BLaER1 treated with 17β-estradiol and CSF1 and Interleukin-3, amounts not matched to agents 10 nM and 100 nM (cell line): ENCODE measurements around the gene SLAMF9.

Experiments used
- H3K27ac ChIP-seq, 11 experiments: shearing (Covaris generic); formaldehyde crosslinking; 2 replicates each; pipeline ENCODE4 v1.8.1; 2022
- H3K27me3 ChIP-seq, 11 experiments: shearing (Covaris generic); formaldehyde crosslinking; 2 replicates each; pipeline ENCODE4 v1.8.1; 2022
- H3K36me3 ChIP-seq, 11 experiments: shearing (Covaris generic); formaldehyde crosslinking; 2 replicates each; pipeline ENCODE4 v1.8.1; 2022
- H3K4me1 ChIP-seq, 10 experiments: shearing (Covaris generic); formaldehyde crosslinking; 2 replicates each; pipeline ENCODE4 v1.8.1; 2022
- H3K4me2 ChIP-seq, 11 experiments: shearing (Covaris generic); formaldehyde crosslinking; 2 replicates each; pipeline ENCODE4 v1.8.1; 2022
- H3K4me3 ChIP-seq, 10 experiments: shearing (Covaris generic); formaldehyde crosslinking; 2 replicates each; pipeline ENCODE4 v1.8.1; 2022
- H3K9ac ChIP-seq, 11 experiments: shearing (Covaris generic); formaldehyde crosslinking; 2 replicates each; pipeline ENCODE4 v1.8.1; 2022
- H3K9me3 ChIP-seq, 11 experiments: shearing (Covaris generic); formaldehyde crosslinking; replicated peaks in 1 of 11; 2 replicates each; pipeline ENCODE4 v1.8.1; 2022
- H4K20me1 ChIP-seq, 11 experiments: shearing (Covaris generic); formaldehyde crosslinking; 2 replicates each; pipeline ENCODE4 v1.8.1; 2022
- Cebpa-rat ChIP-seq, 11 experiments: shearing (Covaris generic); IDR thresholded peaks; 2 replicates each; pipeline ENCODE4 v1.8.1; 2022

SLAMF9 gene

DNA sequence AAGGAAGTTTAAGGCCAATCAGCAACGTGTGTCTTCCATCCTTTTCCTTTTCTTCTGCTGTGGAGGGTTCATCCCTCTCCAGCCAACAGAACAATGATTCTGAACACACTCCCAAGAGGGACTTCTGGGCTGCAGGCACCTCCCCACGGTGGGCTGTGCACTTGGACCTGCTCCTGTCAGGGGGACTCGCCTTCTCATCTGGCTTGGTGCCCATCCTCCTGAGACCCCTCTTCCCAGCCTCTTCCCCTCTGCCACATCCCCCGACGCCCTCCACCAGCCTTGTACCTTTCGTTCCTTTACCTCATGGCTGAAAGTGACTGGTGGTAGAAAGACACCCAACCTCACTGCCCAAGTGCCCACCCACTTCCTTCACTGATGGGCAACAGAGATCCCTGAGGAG, 26.0 kb upstream of the SLAMF9 start:
- no peak overlapping the region for H3K27ac ChIP-seq
- H3K27me3 ChIP-seq, result no peaks in the 10 kb centered on the region
- no peaks in the 10 kb centered on the region for H3K36me3 ChIP-seq
- H3K4me3 ChIP-seq, result no peak overlapping the region
- no peaks in the 10 kb centered on the region for H4K20me1 ChIP-seq
- no peaks in the 10 kb centered on the region for H3K4me1 ChIP-seq
- H3K4me2 ChIP-seq, result no peak overlapping the region
- TF ChIP-seq Cebpa-rat (IDR thresholded peaks at IDR 0.05), result no peak
- no peaks in the 10 kb centered on the region for H3K9me3 ChIP-seq
- H3K9ac ChIP-seq, result no peak overlapping the region

DNA sequence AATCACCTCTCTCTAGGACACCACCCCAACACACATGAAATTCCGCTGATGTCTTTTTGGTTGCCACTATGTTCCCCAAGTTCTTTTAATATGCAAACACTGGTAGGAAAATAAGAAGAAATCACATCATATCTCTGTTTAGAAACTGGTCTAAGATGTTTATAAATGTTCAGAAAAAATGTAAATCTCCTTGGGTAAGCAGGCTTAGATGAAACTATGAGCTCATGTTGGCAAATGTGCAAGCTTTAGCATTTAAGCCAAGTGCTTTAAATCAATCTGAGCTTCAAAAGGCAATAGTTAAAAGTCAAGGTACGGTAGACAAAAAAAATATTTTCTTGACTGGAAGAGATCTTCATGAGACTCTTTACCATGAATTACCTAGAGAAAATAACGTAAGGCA, 25.2 kb upstream of the SLAMF9 start:
- no peak overlapping the region for H3K9ac ChIP-seq
- no peaks in the 10 kb centered on the region for H3K27me3 ChIP-seq
- no peaks in the 10 kb centered on the region for H3K36me3 ChIP-seq
- no peaks in the 10 kb centered on the region for H3K9me3 ChIP-seq
- H3K27ac ChIP-seq, result no peak overlapping the region
- no peak overlapping the region for H3K4me2 ChIP-seq
- no peaks in the 10 kb centered on the region for H4K20me1 ChIP-seq
- no peak overlapping the region for H3K4me3 ChIP-seq
- H3K4me1 ChIP-seq, result no peaks in the 10 kb centered on the region
- no peak for TF ChIP-seq Cebpa-rat (IDR thresholded peaks at IDR 0.05)

DNA sequence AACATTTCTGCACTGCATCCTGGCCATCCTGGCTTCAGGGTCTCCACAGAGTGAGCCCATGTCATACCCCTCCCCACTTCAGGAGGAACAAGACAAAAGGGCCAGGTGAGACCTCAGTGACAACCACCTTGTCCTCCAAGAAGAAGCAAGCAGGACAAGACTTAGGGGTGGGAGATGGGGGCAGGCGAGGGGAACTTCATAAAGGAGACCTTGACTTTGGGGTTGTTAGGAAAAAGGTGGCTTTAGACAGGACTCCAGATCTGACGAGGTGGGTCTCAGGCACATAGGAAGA, 24.0 kb upstream of the SLAMF9 start:
- no peaks in the 10 kb centered on the region for H3K4me1 ChIP-seq
- H3K36me3 ChIP-seq, result no peaks in the 10 kb centered on the region
- no peak overlapping the region for H3K9ac ChIP-seq
- no peaks in the 10 kb centered on the region for H4K20me1 ChIP-seq
- no peaks in the 10 kb centered on the region for H3K9me3 ChIP-seq
- H3K27ac ChIP-seq, result no peak overlapping the region
- no peaks in the 10 kb centered on the region for H3K27me3 ChIP-seq
- TF ChIP-seq Cebpa-rat (IDR thresholded peaks at IDR 0.05), result no peak
- no peak overlapping the region for H3K4me3 ChIP-seq
- no peak overlapping the region for H3K4me2 ChIP-seq

DNA sequence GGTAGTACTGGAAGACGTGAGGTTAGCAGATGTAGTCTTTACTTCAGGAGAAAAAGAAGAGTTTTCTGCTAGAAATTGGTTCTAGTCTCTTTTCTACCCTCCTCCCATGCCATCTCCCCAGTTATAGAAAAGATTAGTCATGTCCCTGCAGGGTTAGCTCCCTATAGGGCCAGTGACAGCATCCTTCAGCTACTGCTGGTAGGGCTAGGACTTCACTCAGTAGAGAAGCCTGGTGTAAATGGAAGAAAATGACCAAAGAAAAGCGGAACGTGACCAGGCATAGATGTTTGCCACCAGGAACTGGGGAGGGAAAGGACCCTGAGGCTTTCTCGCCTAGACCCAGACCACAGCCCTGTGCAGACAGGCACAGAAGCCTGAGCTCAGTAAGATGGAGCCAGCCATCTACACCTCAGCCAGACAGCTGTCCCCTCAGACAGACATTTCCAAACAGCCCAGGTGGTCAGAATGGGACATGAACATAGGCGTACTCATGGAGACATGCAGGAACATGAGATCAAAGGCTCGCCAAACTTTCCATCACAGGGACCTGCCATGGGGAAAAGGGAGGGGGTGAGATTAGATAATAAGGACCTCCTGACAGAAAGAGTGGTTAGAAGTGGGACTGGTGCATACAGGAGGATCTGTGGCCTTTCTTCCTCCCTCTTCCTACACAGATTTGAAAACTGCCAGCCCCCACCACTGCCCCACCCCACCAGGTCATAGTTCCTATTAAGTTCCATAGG, 23.5 kb upstream of the SLAMF9 start:
- H3K9ac ChIP-seq, result no peak overlapping the region
- no peak for TF ChIP-seq Cebpa-rat (IDR thresholded peaks at IDR 0.05)
- H3K27ac ChIP-seq, result no peak overlapping the region
- H3K36me3 ChIP-seq, result no peaks in the 10 kb centered on the region
- no peaks in the 10 kb centered on the region for H3K27me3 ChIP-seq
- no peaks in the 10 kb centered on the region for H4K20me1 ChIP-seq
- no peaks in the 10 kb centered on the region for H3K4me1 ChIP-seq
- no peak overlapping the region for H3K4me2 ChIP-seq
- no peaks in the 10 kb centered on the region for H3K9me3 ChIP-seq
- H3K4me3 ChIP-seq, result no peak overlapping the region

DNA sequence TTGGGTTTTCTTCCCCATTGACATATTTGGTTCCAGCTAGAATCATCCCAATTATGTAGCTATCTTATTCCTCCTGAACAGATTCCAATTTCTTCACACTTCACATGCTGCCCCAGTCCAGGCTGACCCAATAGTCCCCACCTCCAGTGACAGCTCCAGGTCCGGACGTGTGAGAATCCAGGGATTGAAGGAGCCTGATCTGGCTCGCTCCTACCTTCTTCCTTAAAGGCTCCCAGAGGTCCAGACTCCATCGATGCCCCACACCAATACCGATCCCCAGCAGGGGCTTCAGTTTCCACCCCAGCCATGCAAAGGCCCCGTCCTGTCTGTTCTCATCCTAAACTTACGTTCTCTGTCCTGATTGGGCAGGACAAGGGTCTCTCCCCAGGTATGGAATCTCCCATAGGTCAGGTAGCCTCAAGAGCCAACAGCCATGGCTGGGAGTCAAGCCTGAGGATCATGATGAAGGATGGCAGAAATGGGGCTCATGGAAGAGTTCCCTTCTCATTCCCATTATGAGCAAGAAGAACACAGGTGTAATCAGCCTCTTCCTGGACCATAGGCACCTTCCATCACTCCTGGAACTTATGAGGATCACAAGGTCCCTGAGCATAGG, 20.4 kb upstream of the SLAMF9 start:
- Histone ChIP-seq H3K4me1 (no peaks in the 10 kb centered on the region), H4K20me1 (no peaks in the 10 kb centered on the region), H3K4me2 (no peak overlapping the region), H3K9me3 (no peaks in the 10 kb centered on the region), H3K4me3 (no peak overlapping the region), H3K27me3 (no peaks in the 10 kb centered on the region), H3K9ac (no peak overlapping the region), H3K36me3 (no peaks in the 10 kb centered on the region), H3K27ac (no peak overlapping the region)
- TF ChIP-seq Cebpa-rat (IDR thresholded peaks at IDR 0.05), result no peak

DNA sequence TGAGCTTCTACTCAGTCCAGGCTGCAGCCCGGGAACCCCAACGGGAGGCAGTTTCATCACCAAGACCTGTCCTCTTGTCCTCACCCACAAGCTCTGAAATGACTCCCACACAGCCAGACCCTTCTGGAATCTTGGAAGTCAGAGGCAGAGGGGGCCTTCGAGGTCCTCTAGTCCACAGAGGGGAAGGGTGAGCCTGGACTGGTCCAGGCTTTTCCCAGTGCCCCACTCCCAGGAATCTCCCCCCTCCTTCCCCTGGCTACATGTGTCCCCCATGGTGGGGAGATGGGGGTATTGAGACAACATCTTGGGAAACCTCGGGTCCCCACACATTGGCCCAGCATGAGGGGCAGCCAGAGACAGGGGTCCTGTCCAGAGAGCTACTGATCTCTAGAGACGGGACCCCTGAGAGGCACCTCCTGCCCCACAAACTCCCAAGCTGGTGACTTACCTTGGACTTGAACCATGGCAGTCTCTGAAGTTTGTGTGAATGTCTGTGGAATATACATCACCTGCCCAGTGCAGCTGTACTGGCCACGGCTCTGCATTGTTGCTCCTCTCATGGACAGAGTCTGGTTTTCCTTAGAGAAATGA, 19.4 kb upstream of the SLAMF9 start:
- H3K27ac ChIP-seq, result no peak overlapping the region
- no peak overlapping the region for H3K4me3 ChIP-seq
- no peak overlapping the region for H3K4me2 ChIP-seq
- no peaks in the 10 kb centered on the region for H4K20me1 ChIP-seq
- H3K9me3 ChIP-seq, result no peaks in the 10 kb centered on the region
- H3K4me1 ChIP-seq, result no peaks in the 10 kb centered on the region
- no peak for TF ChIP-seq Cebpa-rat (IDR thresholded peaks at IDR 0.05)
- no peaks in the 10 kb centered on the region for H3K27me3 ChIP-seq
- H3K36me3 ChIP-seq, result no peaks in the 10 kb centered on the region
- no peak overlapping the region for H3K9ac ChIP-seq

DNA sequence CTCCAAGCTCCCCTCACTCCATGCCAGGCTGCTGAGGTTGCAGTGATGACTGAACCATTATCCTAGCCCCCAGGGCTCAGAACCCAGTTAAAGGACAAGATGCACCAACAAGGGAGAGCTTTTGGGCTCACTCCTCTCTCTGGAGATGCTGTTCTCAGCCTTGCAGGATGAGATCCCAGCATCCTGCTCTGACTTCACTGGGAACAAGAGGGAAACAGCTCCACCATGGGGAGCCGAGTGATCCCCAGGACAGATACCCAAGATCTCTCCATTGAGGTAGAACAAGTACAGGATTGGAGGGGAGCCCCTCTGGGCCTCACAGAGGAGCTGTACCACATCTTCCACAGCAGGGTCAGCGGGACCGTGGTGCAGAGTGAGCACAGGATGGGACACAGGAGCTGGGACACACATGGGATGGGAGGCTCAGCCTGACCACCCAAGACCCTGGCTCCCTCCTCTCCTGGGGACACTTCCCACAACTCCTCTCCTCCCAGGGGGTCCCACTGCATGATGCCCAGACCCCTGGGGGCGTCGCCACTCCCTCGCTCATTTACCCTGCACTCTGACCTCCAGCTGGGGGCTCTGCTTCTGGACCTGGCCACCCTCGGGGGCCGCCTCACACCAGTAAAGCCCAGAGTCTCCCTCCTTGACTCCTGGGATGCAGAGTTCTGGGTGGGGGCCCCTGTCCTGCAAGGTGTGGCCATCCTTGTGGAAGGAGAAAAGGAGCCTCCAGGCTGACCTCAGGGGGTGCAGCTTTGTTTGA, 18.6 kb upstream of the SLAMF9 start:
- no peak for TF ChIP-seq Cebpa-rat (IDR thresholded peaks at IDR 0.05)
- no peaks in the 10 kb centered on the region for H3K36me3 ChIP-seq
- H3K27me3 ChIP-seq, result no peaks in the 10 kb centered on the region
- no peak overlapping the region for H3K4me3 ChIP-seq
- H3K9ac ChIP-seq, result no peak overlapping the region
- no peaks in the 10 kb centered on the region for H3K4me1 ChIP-seq
- H3K9me3 ChIP-seq, result no peaks in the 10 kb centered on the region
- H4K20me1 ChIP-seq, result no peaks in the 10 kb centered on the region
- H3K4me2 ChIP-seq, result no peak overlapping the region
- no peak overlapping the region for H3K27ac ChIP-seq

DNA sequence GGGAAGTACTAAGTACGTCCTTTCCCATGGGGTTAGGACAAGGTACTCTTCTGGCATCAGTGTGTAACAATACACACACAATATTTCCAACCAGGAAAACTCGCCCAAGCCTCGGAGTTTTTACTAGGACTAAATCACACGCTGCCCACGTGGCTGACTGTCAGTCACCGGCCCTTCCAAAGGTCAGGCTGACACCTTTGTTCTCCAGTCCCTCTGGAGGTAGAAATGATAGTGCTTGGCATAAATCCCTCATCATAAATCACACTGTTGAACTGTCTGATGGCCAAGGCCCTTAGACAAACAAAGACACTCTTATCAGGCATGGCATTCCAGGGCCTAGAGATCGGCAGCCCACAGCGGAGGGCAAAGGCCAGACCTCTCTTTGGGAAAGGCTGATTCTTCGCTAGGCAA, 16.9 kb upstream of the SLAMF9 start:
- H3K27me3 ChIP-seq, result no peaks in the 10 kb centered on the region
- H3K9me3 ChIP-seq, result no peaks in the 10 kb centered on the region
- no peaks in the 10 kb centered on the region for H3K36me3 ChIP-seq
- no peak overlapping the region for H3K9ac ChIP-seq
- H3K4me2 ChIP-seq, result no peak overlapping the region
- no peak for TF ChIP-seq Cebpa-rat (IDR thresholded peaks at IDR 0.05)
- H3K27ac ChIP-seq, result no peak overlapping the region
- no peaks in the 10 kb centered on the region for H3K4me1 ChIP-seq
- H4K20me1 ChIP-seq, result no peaks in the 10 kb centered on the region
- no peak overlapping the region for H3K4me3 ChIP-seq

DNA sequence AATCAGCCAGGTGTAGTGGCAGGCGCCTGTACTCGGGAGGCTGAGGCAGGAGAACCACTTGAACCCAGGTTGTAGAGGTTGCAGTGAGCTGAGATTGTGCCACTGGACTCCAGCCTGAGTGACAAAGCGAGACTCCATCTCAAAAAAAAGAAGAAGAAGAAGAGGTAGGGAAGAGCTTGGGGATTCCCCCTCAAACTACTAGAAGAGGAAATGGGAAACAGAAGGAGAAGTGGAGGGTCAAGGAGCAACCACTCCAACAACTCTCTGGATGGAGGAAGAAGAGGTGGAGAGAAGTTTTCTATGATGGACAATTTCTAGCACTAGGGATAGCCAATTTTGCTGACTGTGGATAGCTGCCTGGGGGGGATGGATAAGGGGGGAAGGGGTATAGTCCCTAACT, 14.9 kb upstream of the SLAMF9 start:
- Histone ChIP-seq H3K4me1 (no peaks in the 10 kb centered on the region), H3K4me3 (no peak overlapping the region), H3K9ac (no peak overlapping the region), H3K27ac (no peak overlapping the region), H3K27me3 (no peaks in the 10 kb centered on the region), H3K4me2 (no peak overlapping the region), H3K36me3 (no peaks in the 10 kb centered on the region), H4K20me1 (no peaks in the 10 kb centered on the region), H3K9me3 (no peaks in the 10 kb centered on the region)
- no peak for TF ChIP-seq Cebpa-rat (IDR thresholded peaks at IDR 0.05)
